Ascending aorta (tissue), 2 donors: ENCODE results near the gene MLLT3. TPM values are rescaled to one million over a fixed set of nuclear protein-coding genes. Genes with fewer than 3 reads are reported as not detected.

ENCODE experiments used
- DNase-seq, 2 donors: peaks; one replicate each; pipeline ENCODE4 v3.0.0-alpha.2; 2019; ENCODE audit warnings: low spot score in 2 of 2
- H3K27ac ChIP-seq, 2 donors: fragments of 200-600 bp; sonication (generic); one replicate each; pipeline ENCODE4 v1.5.1; 2016 to 2017; ENCODE audit warnings: mild to moderate bottlenecking in 1 of 2
- H3K27me3 ChIP-seq: fragments of 200-600 bp; sonication (generic); one replicate; pipeline ENCODE4 v1.5.1; 2017
- H3K36me3 ChIP-seq, 2 donors: fragments of 200-600 bp; sonication (generic); one replicate each; pipeline ENCODE4 v1.5.1; 2016
- H3K4me1 ChIP-seq, 2 donors: fragments of 200-600 bp; sonication (generic); one replicate each; pipeline ENCODE4 v1.5.1; 2016 to 2017; ENCODE audit warnings: mild to moderate bottlenecking in 1 of 2
- H3K4me3 ChIP-seq, 2 donors: fragments of 200-600 bp; sonication (generic); one replicate each; pipeline ENCODE4 v1.5.1; 2016 to 2017; ENCODE audit warnings: mild to moderate bottlenecking in 1 of 2
- H3K9me3 ChIP-seq, 2 donors: fragments of 200-600 bp; sonication (generic); one replicate each; pipeline ENCODE4 v1.5.1; 2016
- CTCF ChIP-seq, 3 experiments: fragments of 200-600 bp in 2 of 3; fragments of 450-650 bp in 1 of 3; sonication (generic) in 2 of 3; IDR thresholded peaks; one replicate each; pipeline ENCODE4 v1.5.1; 2016 to 2019; ENCODE audit warnings: antibody characterized with exemption in 3 of 3, mild to moderate bottlenecking in 1 of 3, moderate library complexity in 1 of 3
- intact Hi-C: fragments of 100-400 bp; cut with DNase I; formaldehyde crosslinking; loops from one replicate; pipeline ENCODE4 v1.15.1; 2023
- total RNA-seq: library from RNA; depleted of rRNA; stranded (reverse); fragments of >200 nt; gene quantifications from one replicate; pipeline ENCODE4 v1.1.0, GENCODE V29; 2016

Gene MLLT3
- total RNA-seq, 1 donor from 2014 or later: 16.8 TPM

GRCh38 chr9:20302197-20302596 is 320.1 kb downstream of the MLLT3 start:
- DNase-seq: no peak
- no peaks in the 10 kb centered on the region for H3K9me3 ChIP-seq
- H3K27me3 ChIP-seq: no peaks in the 10 kb centered on the region
- no peak overlapping the region for H3K27ac ChIP-seq
- no peak for TF ChIP-seq CTCF (IDR thresholded peaks at IDR 0.05)
- no peaks in the 10 kb centered on the region for H3K36me3 ChIP-seq
- H3K4me1 ChIP-seq: no peaks in the 10 kb centered on the region
- no peak overlapping the region for H3K4me3 ChIP-seq
- intact Hi-C loops: no loop called here

- no peak for TF ChIP-seq CTCF (IDR thresholded peaks at IDR 0.05)
- intact Hi-C loops: no loop called here
- H3K27ac ChIP-seq: no peak overlapping the region
Measured at GRCh38 chr9:20300430-20301115, 321.7 kb downstream of the MLLT3 start.

GRCh38 chr9:20297646-20298084 is 324.6 kb downstream of the MLLT3 start:
- TF ChIP-seq CTCF (IDR thresholded peaks at IDR 0.05): no peak
- no peaks in the 10 kb centered on the region for H3K36me3 ChIP-seq
- no peaks in the 10 kb centered on the region for H3K4me1 ChIP-seq
- no peaks in the 10 kb centered on the region for H3K27me3 ChIP-seq
- H3K9me3 ChIP-seq: no peaks in the 10 kb centered on the region
- no peak overlapping the region for H3K4me3 ChIP-seq
- intact Hi-C loops: no loop called here
- no peak overlapping the region for H3K27ac ChIP-seq
- no peak for DNase-seq

More at GRCh38 chr9:20300430-20301115, 321.7 kb downstream of the MLLT3 start:
- H3K27me3 ChIP-seq: no peaks in the 10 kb centered on the region
- H3K9me3 ChIP-seq: no peaks in the 10 kb centered on the region
- no peak for DNase-seq
- H3K4me1 ChIP-seq: no peaks in the 10 kb centered on the region
- no peak overlapping the region for H3K4me3 ChIP-seq
- no peaks in the 10 kb centered on the region for H3K36me3 ChIP-seq

- Histone ChIP-seq H3K9me3 (no peaks in the 10 kb centered on the region), H3K27ac (no peak overlapping the region), H3K27me3 (no peaks in the 10 kb centered on the region), H3K36me3 (no peaks in the 10 kb centered on the region), H3K4me3 (no peak overlapping the region), H3K4me1 (no peaks in the 10 kb centered on the region)
- DNase-seq: no peak
- no peak for TF ChIP-seq CTCF (IDR thresholded peaks at IDR 0.05)
- intact Hi-C loops: no loop called here
Measured at GRCh38 chr9:20295555-20295954, 326.7 kb downstream of the MLLT3 start.

GRCh38 chr9:20294046-20294750 is 328.1 kb downstream of the MLLT3 start:
- no peak overlapping the region for H3K27ac ChIP-seq
- TF ChIP-seq CTCF (IDR thresholded peaks at IDR 0.05): no peak
- intact Hi-C loops: no loop called here
- H3K4me3 ChIP-seq: no peak overlapping the region
- no peaks in the 10 kb centered on the region for H3K9me3 ChIP-seq
- H3K36me3 ChIP-seq: no peaks in the 10 kb centered on the region
- no peaks in the 10 kb centered on the region for H3K27me3 ChIP-seq
- no peak for DNase-seq
- H3K4me1 ChIP-seq: no peaks in the 10 kb centered on the region
